Gastroesophageal sphincter (tissue), 3 donors: ENCODE results near the gene MPHOSPH10.

Source experiments
- CTCF ChIP-seq, 4 experiments: fragments of 200-600 bp in 2 of 4; fragments of 450-650 bp in 2 of 4; sonication (generic) in 1 of 4; IDR thresholded peaks; one replicate each; pipeline ENCODE4 v1.5.1; 2017 to 2019; ENCODE audit warnings: antibody characterized with exemption in 4 of 4, mild to moderate bottlenecking in 2 of 4, moderate library complexity in 2 of 4
- EP300 ChIP-seq: sonication (generic); formaldehyde crosslinking; IDR thresholded peaks from one replicate; pipeline ENCODE4 v1.6.1; 2017; ENCODE audit warnings: antibody characterized with exemption, mild to moderate bottlenecking
- POLR2A ChIP-seq, 2 donors: fragments of 450-650 bp; IDR thresholded peaks; one replicate each; pipeline ENCODE4 v1.6.1; 2017; ENCODE audit warnings: antibody characterized with exemption in 2 of 2, mild to moderate bottlenecking in 2 of 2, moderate library complexity in 1 of 2
- POLR2AphosphoS5 ChIP-seq: sonication (generic); formaldehyde crosslinking; IDR thresholded peaks from one replicate; pipeline ENCODE4 v1.6.1; 2017; ENCODE audit warnings: antibody characterized with exemption

- TF ChIP-seq CTCF (IDR thresholded peaks at IDR 0.05) (no peak), POLR2AphosphoS5 (no peak), POLR2A (IDR thresholded peaks at IDR 0.05) (no peak), EP300 (no peak)
Measured at GRCh38 chr2:71113843-71114242, 16.6 kb upstream of the MPHOSPH10 start.
